Fibroblast of the aortic adventitia (primary cell): ENCODE results near the gene CORIN. TPM values are rescaled to one million over a fixed set of nuclear protein-coding genes. Genes with fewer than 3 reads are reported as not detected.

Experiments
- DNase-seq: peaks from one replicate; pipeline ENCODE4 v3.0.0-alpha.2; 2010; ENCODE audit warnings: low read depth
- H3K4me3 ChIP-seq: 2 replicates; pipeline ENCODE4 v1.5.1; 2011; ENCODE audit warnings: low read depth, mild to moderate bottlenecking, control low read depth, low read length, moderate library complexity
- total RNA-seq: library from RNA; depleted of rRNA; stranded (reverse); fragments of >200 nt; gene quantifications from 2 replicates; pipeline ENCODE4 v1.2.3, GENCODE V29; 2012; ENCODE audit warnings: low replicate concordance
- TF ChIP-seq, protein P1 (sequence below): IDR thresholded peaks from 2 replicates; pipeline ENCODE4 v1.5.1; 2011; ENCODE audit warnings: mild to moderate bottlenecking, low read length, control low read depth, inconsistent platforms; ENCODE audit not compliant: insufficient read depth

The CORIN gene
- total RNA-seq, 1 donor: under 0.01 TPM

- no peak overlapping the region for H3K4me3 ChIP-seq
- TF ChIP-seq, protein P1, sequence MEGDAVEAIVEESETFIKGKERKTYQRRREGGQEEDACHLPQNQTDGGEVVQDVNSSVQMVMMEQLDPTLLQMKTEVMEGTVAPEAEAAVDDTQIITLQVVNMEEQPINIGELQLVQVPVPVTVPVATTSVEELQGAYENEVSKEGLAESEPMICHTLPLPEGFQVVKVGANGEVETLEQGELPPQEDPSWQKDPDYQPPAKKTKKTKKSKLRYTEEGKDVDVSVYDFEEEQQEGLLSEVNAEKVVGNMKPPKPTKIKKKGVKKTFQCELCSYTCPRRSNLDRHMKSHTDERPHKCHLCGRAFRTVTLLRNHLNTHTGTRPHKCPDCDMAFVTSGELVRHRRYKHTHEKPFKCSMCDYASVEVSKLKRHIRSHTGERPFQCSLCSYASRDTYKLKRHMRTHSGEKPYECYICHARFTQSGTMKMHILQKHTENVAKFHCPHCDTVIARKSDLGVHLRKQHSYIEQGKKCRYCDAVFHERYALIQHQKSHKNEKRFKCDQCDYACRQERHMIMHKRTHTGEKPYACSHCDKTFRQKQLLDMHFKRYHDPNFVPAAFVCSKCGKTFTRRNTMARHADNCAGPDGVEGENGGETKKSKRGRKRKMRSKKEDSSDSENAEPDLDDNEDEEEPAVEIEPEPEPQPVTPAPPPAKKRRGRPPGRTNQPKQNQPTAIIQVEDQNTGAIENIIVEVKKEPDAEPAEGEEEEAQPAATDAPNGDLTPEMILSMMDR: no peak
- DNase-seq: no peak
Observed at GRCh38 chr4:47654972-47655693, 182.7 kb downstream of the CORIN start.

- H3K4me3 ChIP-seq: no peak overlapping the region
- TF ChIP-seq, protein P1: no peak
- DNase-seq: no peak
Observed at GRCh38 chr4:47652092-47652491, 185.8 kb downstream of the CORIN start.

DNA sequence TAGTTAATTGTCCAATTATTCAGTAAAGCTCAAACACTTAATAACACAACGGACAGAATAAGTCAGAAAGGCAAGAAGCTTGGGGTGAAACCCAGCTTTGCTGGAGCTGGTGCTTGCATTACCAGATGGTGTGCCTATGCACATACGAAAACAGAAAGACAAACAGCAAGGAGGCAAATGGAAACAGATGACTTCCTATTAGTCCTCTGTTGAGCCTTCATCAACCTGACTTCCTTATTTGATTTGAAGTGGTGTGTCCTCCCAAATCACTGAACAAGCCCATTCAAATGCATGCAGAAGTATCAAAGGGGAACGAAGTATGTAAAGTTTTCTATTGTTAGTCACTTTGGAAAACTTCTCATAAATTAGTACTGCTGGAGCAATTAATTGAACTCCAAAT lies 186.6 kb downstream of the CORIN start:
- no peak for DNase-seq
- H3K4me3 ChIP-seq: no peak overlapping the region
- TF ChIP-seq, protein P1: no peak

GRCh38 chr4:47650584-47651130 lies 187.2 kb downstream of the CORIN start:
- TF ChIP-seq, protein P1: no peak
- H3K4me3 ChIP-seq: no peak overlapping the region
- peak; percentile 16 for DNase-seq

DNA sequence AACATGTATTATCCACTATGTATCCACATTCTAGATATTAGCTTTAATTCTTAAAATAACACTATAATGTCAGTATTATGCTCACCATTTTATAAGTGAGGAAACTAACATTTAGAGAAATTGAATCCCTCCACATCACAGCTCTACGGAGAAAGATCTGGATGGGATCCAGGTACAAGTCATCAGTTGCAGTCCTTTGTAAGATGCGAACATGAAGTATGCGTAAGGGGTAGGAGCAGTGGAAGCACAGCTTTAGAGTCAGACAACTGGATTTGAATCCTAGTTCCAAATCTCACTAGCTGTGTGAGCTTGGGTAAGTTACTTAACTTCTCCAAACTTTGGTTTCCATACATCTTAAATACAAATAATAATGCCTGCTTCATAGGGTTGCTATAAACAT lies 190.3 kb downstream of the CORIN start:
- no peak for DNase-seq
- H3K4me3 ChIP-seq: no peak overlapping the region
- TF ChIP-seq, protein P1: no peak

DNA sequence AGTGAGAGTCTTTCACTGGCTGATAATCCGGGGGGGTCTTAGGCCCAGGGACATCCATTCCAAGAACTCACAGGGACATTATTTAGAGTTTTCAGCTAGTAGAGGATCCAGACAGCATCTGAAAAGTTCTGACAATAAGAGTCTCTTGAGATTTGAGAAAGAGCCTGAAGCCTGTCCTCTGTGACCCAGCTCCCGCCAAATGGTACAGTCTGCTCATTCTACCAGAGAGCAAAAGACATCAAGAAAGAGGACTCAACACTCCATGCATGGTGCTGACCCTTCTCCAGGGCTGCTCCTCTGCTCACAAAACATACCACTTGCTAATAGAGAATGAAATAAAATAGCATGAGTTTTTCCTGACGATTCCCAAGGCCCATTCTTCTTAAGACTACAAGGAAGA lies 190.8 kb downstream of the CORIN start:
- DNase-seq: no peak
- TF ChIP-seq, protein P1: no peak
- no peak overlapping the region for H3K4me3 ChIP-seq

- DNase-seq: no peak
- TF ChIP-seq, protein P1: no peak
- H3K4me3 ChIP-seq: no peak overlapping the region
Observed at GRCh38 chr4:47646372-47646771, 191.5 kb downstream of the CORIN start.
